RWPE2 (cell line): ENCODE data around the gene KNOP1.

ENCODE experiments used
- ATAC-seq: fragments of 200-7000 bp; cut with Tn5 transposase; 3 replicates; pipeline ENCODE4 v1.9.1; 2021; ENCODE audit warnings: low read depth
- DNase-seq: peaks from one replicate; pipeline ENCODE4 v3.0.0-alpha.2; 2020; ENCODE audit warnings: low spot score
- H3K27ac ChIP-seq: fragments of 450-650 bp; 2 replicates; pipeline ENCODE4 v1.5.1; 2017; ENCODE audit warnings: mild to moderate bottlenecking; ENCODE audit not compliant: poor library complexity, severe bottlenecking
- H3K27me3 ChIP-seq: fragments of 250-450 bp; sonication (Bioruptor Pico); 2 replicates; pipeline ENCODE4 v1.5.1; 2021; ENCODE audit warnings: mild to moderate bottlenecking, moderate library complexity; ENCODE audit not compliant: insufficient read depth, poor library complexity, severe bottlenecking
- H3K36me3 ChIP-seq: fragments of 250-450 bp; sonication (Bioruptor Pico); 2 replicates; pipeline ENCODE4 v1.5.1; 2020; ENCODE audit warnings: low read depth, mild to moderate bottlenecking, moderate library complexity
- H3K4me1 ChIP-seq: fragments of 250-450 bp; sonication (Bioruptor Pico); 2 replicates; pipeline ENCODE4 v1.5.1; 2021; ENCODE audit warnings: mild to moderate bottlenecking, moderate library complexity; ENCODE audit not compliant: insufficient read depth, poor library complexity, severe bottlenecking
- H3K4me3 ChIP-seq: fragments of 250-450 bp; sonication (Bioruptor Pico); 2 replicates; pipeline ENCODE4 v1.5.1; 2021; ENCODE audit warnings: mild to moderate bottlenecking, moderate library complexity; ENCODE audit not compliant: severe bottlenecking
- H3K9me3 ChIP-seq: fragments of 250-450 bp; sonication (Bioruptor Pico); 2 replicates; pipeline ENCODE4 v1.5.1; 2021; ENCODE audit warnings: mild to moderate bottlenecking, moderate library complexity; ENCODE audit not compliant: severe bottlenecking
- TF ChIP-seq, protein P1 (sequence below): fragments of 450-650 bp; IDR thresholded peaks from one replicate; pipeline ENCODE4 v1.5.1; 2017; ENCODE audit warnings: mild to moderate bottlenecking, moderate library complexity; ENCODE audit not compliant: poor library complexity, severe bottlenecking

The KNOP1 gene

DNA sequence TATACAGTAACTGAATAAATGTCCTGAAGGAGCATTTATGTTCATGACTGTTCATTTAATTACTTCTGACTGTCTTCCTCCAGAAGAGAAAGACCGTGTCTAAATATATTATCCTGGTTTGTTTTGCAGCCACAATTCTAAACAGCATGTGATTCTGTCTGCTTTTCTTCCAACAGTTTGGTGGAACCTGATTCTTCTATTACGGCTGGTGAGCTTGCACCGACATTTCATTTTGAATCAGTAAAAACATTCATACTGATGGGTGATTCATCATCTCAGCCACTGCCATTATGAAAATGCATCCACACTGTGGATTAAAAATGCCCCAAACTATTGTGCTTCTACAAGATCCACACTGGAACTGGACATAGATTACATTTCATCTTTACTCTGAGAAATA lies 16.9 kb downstream of the KNOP1 start:
- TF ChIP-seq, protein P1, sequence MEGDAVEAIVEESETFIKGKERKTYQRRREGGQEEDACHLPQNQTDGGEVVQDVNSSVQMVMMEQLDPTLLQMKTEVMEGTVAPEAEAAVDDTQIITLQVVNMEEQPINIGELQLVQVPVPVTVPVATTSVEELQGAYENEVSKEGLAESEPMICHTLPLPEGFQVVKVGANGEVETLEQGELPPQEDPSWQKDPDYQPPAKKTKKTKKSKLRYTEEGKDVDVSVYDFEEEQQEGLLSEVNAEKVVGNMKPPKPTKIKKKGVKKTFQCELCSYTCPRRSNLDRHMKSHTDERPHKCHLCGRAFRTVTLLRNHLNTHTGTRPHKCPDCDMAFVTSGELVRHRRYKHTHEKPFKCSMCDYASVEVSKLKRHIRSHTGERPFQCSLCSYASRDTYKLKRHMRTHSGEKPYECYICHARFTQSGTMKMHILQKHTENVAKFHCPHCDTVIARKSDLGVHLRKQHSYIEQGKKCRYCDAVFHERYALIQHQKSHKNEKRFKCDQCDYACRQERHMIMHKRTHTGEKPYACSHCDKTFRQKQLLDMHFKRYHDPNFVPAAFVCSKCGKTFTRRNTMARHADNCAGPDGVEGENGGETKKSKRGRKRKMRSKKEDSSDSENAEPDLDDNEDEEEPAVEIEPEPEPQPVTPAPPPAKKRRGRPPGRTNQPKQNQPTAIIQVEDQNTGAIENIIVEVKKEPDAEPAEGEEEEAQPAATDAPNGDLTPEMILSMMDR: no peak
- Histone ChIP-seq H3K9me3 (no peaks in the 10 kb centered on the region), H3K4me3 (no peak overlapping the region), H3K36me3 (peaks cover 44% of the 10 kb centered on the region), H3K4me1 (peaks cover 14% of the 10 kb centered on the region), H3K27me3 (no peaks in the 10 kb centered on the region), H3K27ac (no peak overlapping the region)
- no peak for DNase-seq
- no peak for ATAC-seq

DNA sequence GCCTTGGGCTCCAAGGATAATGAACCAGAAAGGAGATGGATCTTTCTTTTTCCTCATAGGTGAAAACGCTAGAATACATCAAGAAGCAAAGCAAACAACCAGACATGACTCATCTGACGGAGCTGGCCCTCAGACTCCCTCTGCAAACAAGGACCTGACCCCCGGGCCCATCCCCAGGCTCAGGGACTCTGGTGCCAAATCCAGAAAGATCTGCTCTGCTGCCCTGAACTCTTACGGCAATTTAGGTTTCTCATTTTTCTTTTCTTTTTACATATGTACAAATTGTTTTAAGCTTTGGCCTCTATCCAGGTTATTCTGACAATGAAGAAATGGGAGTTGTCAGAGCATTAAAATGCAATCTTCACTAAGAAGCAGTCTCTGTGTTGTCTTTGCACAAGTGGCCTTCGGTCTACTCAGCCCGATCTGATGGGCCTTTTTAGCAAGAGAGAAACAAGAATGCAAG lies 17.7 kb downstream of the KNOP1 start:
- DNase-seq (no peak), ATAC-seq (peak; percentile 74)
- Histone ChIP-seq H3K27ac (peak overlapping the region; percentile 28), H3K9me3 (no peaks in the 10 kb centered on the region), H3K27me3 (no peaks in the 10 kb centered on the region), H3K36me3 (peaks cover 36% of the 10 kb centered on the region), H3K4me1 (peaks cover 17% of the 10 kb centered on the region), H3K4me3 (no peak overlapping the region)
- TF ChIP-seq, protein P1: no peak

DNA sequence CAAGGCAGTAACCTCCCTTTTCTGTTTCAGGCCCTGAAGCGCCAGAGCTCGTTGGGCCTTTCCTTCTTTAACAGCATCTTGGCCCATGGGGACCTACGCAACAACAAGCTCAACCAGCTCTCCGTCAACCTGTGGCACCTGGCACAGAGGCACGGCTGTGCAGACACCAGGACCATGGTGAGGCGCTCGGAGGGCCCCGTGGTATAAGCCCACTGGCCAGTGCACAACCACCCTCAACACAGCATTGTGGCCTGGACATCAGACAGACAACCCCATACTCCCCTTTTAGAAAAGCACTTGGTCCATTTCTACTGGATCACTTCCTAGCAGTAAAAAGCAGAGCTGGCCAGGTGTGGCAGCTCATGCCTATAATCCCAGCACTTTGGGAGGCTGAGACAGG lies 18.6 kb downstream of the KNOP1 start:
- Histone ChIP-seq H3K27ac (no peak overlapping the region), H3K4me1 (peaks cover 17% of the 10 kb centered on the region), H3K9me3 (no peaks in the 10 kb centered on the region), H3K27me3 (no peaks in the 10 kb centered on the region), H3K36me3 (peaks cover 28% of the 10 kb centered on the region), H3K4me3 (no peak overlapping the region)
- no peak for DNase-seq
- no peak for ATAC-seq
- TF ChIP-seq, protein P1: no peak

DNA sequence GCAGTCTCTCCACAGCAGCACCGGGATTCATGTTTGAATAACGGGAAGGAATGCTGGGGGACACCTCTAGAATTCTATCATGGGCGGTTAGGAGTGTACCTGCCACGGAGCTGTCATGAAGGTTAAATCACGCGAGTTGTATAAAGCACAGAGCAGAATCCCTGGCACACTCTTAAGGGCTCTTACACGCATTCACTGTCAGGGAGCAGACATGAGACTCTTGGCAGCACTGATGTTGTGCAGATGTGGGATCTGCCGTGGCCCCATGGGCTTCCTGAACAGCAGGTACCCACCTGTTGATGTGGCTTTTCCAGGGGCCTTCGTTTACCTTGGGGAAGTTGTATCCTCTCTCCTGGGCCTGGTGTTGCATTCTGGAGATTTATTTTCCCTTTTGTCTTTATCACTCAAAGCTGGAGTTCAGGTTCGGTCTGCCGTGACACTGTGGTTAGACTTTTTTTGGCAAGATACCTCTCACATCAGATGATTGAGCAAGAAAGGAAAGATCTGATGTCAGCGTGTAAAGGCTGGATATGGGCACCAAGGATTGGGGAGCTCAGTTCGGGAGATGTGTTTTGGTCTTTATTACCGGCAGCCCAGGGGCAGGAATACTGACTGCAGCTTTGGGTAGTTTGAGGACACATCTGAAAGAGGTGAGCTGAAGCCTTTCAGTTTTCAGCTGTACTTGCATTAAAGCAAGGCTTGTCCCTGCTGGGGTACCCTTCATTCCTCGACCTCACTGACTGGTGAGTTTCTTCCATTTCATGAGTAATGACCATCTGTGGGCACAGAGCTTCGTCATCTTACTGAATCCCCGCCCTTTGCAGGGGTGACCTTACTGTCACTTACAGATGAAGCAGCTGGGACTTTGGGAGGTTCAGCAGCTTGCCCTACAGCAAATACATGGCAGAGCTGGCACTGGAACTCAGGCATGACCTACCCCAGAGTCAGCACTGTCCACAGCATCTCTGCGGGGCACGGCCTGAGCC lies 19.3 kb downstream of the KNOP1 start:
- TF ChIP-seq, protein P1: no peak
- no peak overlapping the region for H3K4me3 ChIP-seq
- peaks cover 21% of the 10 kb centered on the region for H3K36me3 ChIP-seq
- no peak for ATAC-seq
- H3K27ac ChIP-seq: no peak overlapping the region
- H3K4me1 ChIP-seq: peaks cover 17% of the 10 kb centered on the region
- H3K27me3 ChIP-seq: no peaks in the 10 kb centered on the region
- no peaks in the 10 kb centered on the region for H3K9me3 ChIP-seq
- DNase-seq: no peak
